Calu3 (cell line): ENCODE data around the gene NRG3. TPM values are rescaled to one million over a fixed set of nuclear protein-coding genes. Genes with fewer than 3 reads are reported as not detected.

Experiments used
- BruUV-seq: library from RNA; stranded (reverse); fragments of 400-500 nt; replicated peaks from 2 replicates; lab custom pipeline; 2021; lab: Mats Ljungman, UMichigan
- CTCF ChIA-PET: fragments of 300-600 bp; sonication (Branson Sonifier 250); formaldehyde crosslinking; loops from one replicate; lab custom pipeline; 2022; ENCODE audit warnings: antibody characterized with exemption; lab: Charles Lee
- DNase-seq: peaks from one replicate; pipeline ENCODE4 v3.0.0; 2022
- H3K27ac Mint-ChIP-seq: one replicate; pipeline ENCODE4 v1.8.0; 2022; ENCODE audit warnings: mixed read lengths; ENCODE audit not compliant: unreplicated experiment
- H3K27me3 Mint-ChIP-seq: one replicate; pipeline ENCODE4 v1.8.0; 2022; ENCODE audit warnings: mixed read lengths; ENCODE audit not compliant: unreplicated experiment
- H3K36me3 Mint-ChIP-seq: one replicate; pipeline ENCODE4 v1.8.0; 2022; ENCODE audit warnings: mild to moderate bottlenecking, moderate library complexity, mixed read lengths; ENCODE audit not compliant: insufficient read depth, unreplicated experiment
- H3K4me1 Mint-ChIP-seq: one replicate; pipeline ENCODE4 v1.8.0; 2022; ENCODE audit warnings: mild to moderate bottlenecking, low read depth, mixed read lengths; ENCODE audit not compliant: unreplicated experiment
- H3K4me3 Mint-ChIP-seq: one replicate; pipeline ENCODE4 v1.8.0; 2022; ENCODE audit warnings: mild to moderate bottlenecking, low read depth, moderate library complexity, mixed read lengths; ENCODE audit not compliant: unreplicated experiment
- H3K9me3 Mint-ChIP-seq: one replicate; pipeline ENCODE4 v1.8.0; 2022; ENCODE audit warnings: low read depth, mixed read lengths; ENCODE audit not compliant: unreplicated experiment
- intact Hi-C: fragments of 100-400 bp; cut with micrococcal nuclease; formaldehyde crosslinking; loops from one replicate; pipeline ENCODE4 v1.10.0; 2022; ENCODE audit not compliant: unreplicated experiment
- total RNA-seq: library from RNA; stranded (reverse); gene quantifications from 2 replicates; pipeline ENCODE4 v1.2.3, GENCODE V29; 2022
- TF ChIP-seq, protein P1 (sequence below): fragments of 200-600 bp; IDR thresholded peaks from one replicate; pipeline ENCODE4 v1.8.0; 2022; ENCODE audit warnings: antibody characterized with exemption; ENCODE audit not compliant: unreplicated experiment

The NRG3 gene
- total RNA-seq, 1 experiment from 2014 or later, result 46.3 TPM

GRCh38 chr10:82575318-82575717, 700.3 kb downstream of the NRG3 start:
- no peaks in the 10 kb centered on the region for H3K9me3 Mint-ChIP-seq
- no TSS peak for BruUV-seq
- CTCF ChIA-PET, result no interaction called here
- intact Hi-C loops, result no loop called here
- H3K4me1 Mint-ChIP-seq, result no peaks in the 10 kb centered on the region
- TF ChIP-seq, protein P1, sequence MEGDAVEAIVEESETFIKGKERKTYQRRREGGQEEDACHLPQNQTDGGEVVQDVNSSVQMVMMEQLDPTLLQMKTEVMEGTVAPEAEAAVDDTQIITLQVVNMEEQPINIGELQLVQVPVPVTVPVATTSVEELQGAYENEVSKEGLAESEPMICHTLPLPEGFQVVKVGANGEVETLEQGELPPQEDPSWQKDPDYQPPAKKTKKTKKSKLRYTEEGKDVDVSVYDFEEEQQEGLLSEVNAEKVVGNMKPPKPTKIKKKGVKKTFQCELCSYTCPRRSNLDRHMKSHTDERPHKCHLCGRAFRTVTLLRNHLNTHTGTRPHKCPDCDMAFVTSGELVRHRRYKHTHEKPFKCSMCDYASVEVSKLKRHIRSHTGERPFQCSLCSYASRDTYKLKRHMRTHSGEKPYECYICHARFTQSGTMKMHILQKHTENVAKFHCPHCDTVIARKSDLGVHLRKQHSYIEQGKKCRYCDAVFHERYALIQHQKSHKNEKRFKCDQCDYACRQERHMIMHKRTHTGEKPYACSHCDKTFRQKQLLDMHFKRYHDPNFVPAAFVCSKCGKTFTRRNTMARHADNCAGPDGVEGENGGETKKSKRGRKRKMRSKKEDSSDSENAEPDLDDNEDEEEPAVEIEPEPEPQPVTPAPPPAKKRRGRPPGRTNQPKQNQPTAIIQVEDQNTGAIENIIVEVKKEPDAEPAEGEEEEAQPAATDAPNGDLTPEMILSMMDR, result no peak
- H3K27ac Mint-ChIP-seq, result no peak overlapping the region
- no peak overlapping the region for H3K4me3 Mint-ChIP-seq
- DNase-seq, result no peak
- H3K27me3 Mint-ChIP-seq, result no peaks in the 10 kb centered on the region
- H3K36me3 Mint-ChIP-seq, result no peaks in the 10 kb centered on the region

GRCh38 chr10:82576093-82576492, 701.1 kb downstream of the NRG3 start:
- H3K9me3 Mint-ChIP-seq, result no peaks in the 10 kb centered on the region
- TF ChIP-seq, protein P1, result no peak
- DNase-seq, result no peak
- BruUV-seq, result no TSS peak
- no peaks in the 10 kb centered on the region for H3K4me1 Mint-ChIP-seq
- no peaks in the 10 kb centered on the region for H3K27me3 Mint-ChIP-seq
- no peak overlapping the region for H3K4me3 Mint-ChIP-seq
- intact Hi-C loops, result no loop called here
- CTCF ChIA-PET, result no interaction called here
- no peak overlapping the region for H3K27ac Mint-ChIP-seq
- no peaks in the 10 kb centered on the region for H3K36me3 Mint-ChIP-seq

- CTCF ChIA-PET, result no interaction called here
- H3K4me3 Mint-ChIP-seq, result no peak overlapping the region
- no peak for DNase-seq
- H3K9me3 Mint-ChIP-seq, result no peaks in the 10 kb centered on the region
- H3K27ac Mint-ChIP-seq, result no peak overlapping the region
- no peaks in the 10 kb centered on the region for H3K27me3 Mint-ChIP-seq
- no TSS peak for BruUV-seq
- TF ChIP-seq, protein P1, result no peak
- no peaks in the 10 kb centered on the region for H3K36me3 Mint-ChIP-seq
- H3K4me1 Mint-ChIP-seq, result no peaks in the 10 kb centered on the region
- intact Hi-C loops, result no loop called here
These were observed 706.9 kb downstream of the NRG3 start for GRCh38 chr10:82581940-82582339.

- intact Hi-C loops, result no loop called here
- TF ChIP-seq, protein P1, result no peak
- Mint-ChIP-seq H3K36me3 (no peaks in the 10 kb centered on the region), H3K9me3 (no peaks in the 10 kb centered on the region), H3K27me3 (no peaks in the 10 kb centered on the region), H3K27ac (no peak overlapping the region), H3K4me1 (no peaks in the 10 kb centered on the region), H3K4me3 (no peak overlapping the region)
- no peak for DNase-seq
- no TSS peak for BruUV-seq
- CTCF ChIA-PET, result no interaction called here
These were observed 716.4 kb downstream of the NRG3 start for GRCh38 chr10:82591421-82591820.
